GM12878 (cell line): ENCODE results near the gene PRAC2. TPM values are rescaled to one million over a fixed set of nuclear protein-coding genes. Genes with fewer than 3 reads are reported as not detected.

Source experiments
- ATAC-seq: fragments of 200-7000 bp; cut with Tn5 transposase; 3 replicates; pipeline ENCODE4 v1.9.1; 2020; ENCODE audit warnings: mild to moderate bottlenecking, moderate library complexity
- BruUV-seq: library from RNA; stranded (reverse); fragments of 400-500 nt; replicated peaks from 2 replicates; lab custom pipeline; 2021; lab: Mats Ljungman, UMichigan
- CTCF ChIA-PET: fragments of 300-600 bp; sonication (Branson Sonifier 250); formaldehyde crosslinking; extraction: SDS; loops from one replicate; lab custom pipeline; 2021; ENCODE audit warnings: inconsistent platforms; lab: Yijun Ruan, JAX
- POLR2A ChIA-PET: fragments of 350-600 bp; formaldehyde crosslinking; extraction: SDS; loops from one replicate; lab custom pipeline; 2021; ENCODE audit warnings: inconsistent platforms; lab: Charles Lee
- RAD21 ChIA-PET: fragments of 300-600 bp; sonication (Branson Sonifier 250); formaldehyde crosslinking; loops from one replicate; lab custom pipeline; 2023; ENCODE audit warnings: antibody characterized with exemption; ENCODE audit not compliant: unreplicated experiment; lab: Charles Lee
- SMC1A ChIA-PET: fragments of 300-600 bp; sonication (Branson Sonifier 250); formaldehyde crosslinking; loops from one replicate; lab custom pipeline; 2023; ENCODE audit not compliant: unreplicated experiment, uncharacterized antibody; lab: Charles Lee
- DNase-seq: peaks from one replicate; pipeline ENCODE4 v3.0.0-alpha.2; 2011; ENCODE audit warnings: low read depth, low spot score
- FAIRE-seq: peaks from 3 replicates; lab custom pipeline; 2011; peaks lifted over from hg19 to GRCh38; lab: Jason Lieb, UNC
- H2AFZ ChIP-seq: 2 replicates; pipeline ENCODE4 v1.6.0; 2011; ENCODE audit warnings: low read depth, low read length, control low read depth; ENCODE audit not compliant: control insufficient read depth
- H3K27ac ChIP-seq: 2 replicates; pipeline ENCODE4 v1.5.1; 2011; ENCODE audit warnings: control low read depth; ENCODE audit not compliant: control insufficient read depth, insufficient read depth
- H3K27me3 ChIP-seq, 2 experiments: replicated peaks in 1 of 2; 2 replicates each; pipeline versions ENCODE4 v1.6.0 to v1.6.1; 2011; ENCODE audit warnings: low read length in 1 of 2; ENCODE audit not compliant: control insufficient read depth in 2 of 2, insufficient read depth in 2 of 2
- H3K36me3 ChIP-seq, 2 experiments: 2 replicates each; pipeline ENCODE4 v1.5.1; 2011; ENCODE audit warnings: low read length in 1 of 2; ENCODE audit not compliant: control insufficient read depth in 2 of 2, insufficient read depth in 2 of 2
- H3K4me1 ChIP-seq: 2 replicates; pipeline ENCODE4 v1.6.1; 2011; ENCODE audit warnings: mild to moderate bottlenecking, low read length, moderate library complexity, mixed read lengths; ENCODE audit not compliant: control insufficient read depth, insufficient read depth
- H3K4me2 ChIP-seq: 2 replicates; pipeline ENCODE4 v1.6.0; 2011; ENCODE audit warnings: control low read depth; ENCODE audit not compliant: control insufficient read depth, insufficient read depth
- H3K4me3 ChIP-seq: fragments of 200-600 bp; sonication (generic); 2 replicates; pipeline ENCODE4 v1.5.1; 2016
- H3K79me2 ChIP-seq: 2 replicates; pipeline ENCODE4 v1.6.0; 2011; ENCODE audit warnings: low read length; ENCODE audit not compliant: control insufficient read depth, insufficient read depth
- H3K9ac ChIP-seq: 2 replicates; pipeline ENCODE4 v1.8.0; 2011; ENCODE audit warnings: low read length, control low read depth, mixed read lengths; ENCODE audit not compliant: control insufficient read depth, insufficient read depth
- H3K9me3 ChIP-seq: replicated peaks from 3 replicates; pipeline ENCODE4 v1.5.1; 2011; ENCODE audit warnings: mild to moderate bottlenecking, low read length; ENCODE audit not compliant: control insufficient read depth, insufficient read depth
- H4K20me1 ChIP-seq: 2 replicates; pipeline ENCODE4 v1.6.0; 2011; ENCODE audit not compliant: control insufficient read depth, insufficient read depth
- BMI1 ChIP-seq: fragments of 450-650 bp; IDR thresholded peaks from 2 replicates; pipeline ENCODE4 v1.6.1; 2016; ENCODE audit warnings: mild to moderate bottlenecking, moderate library complexity, borderline replicate concordance
- CBX3 ChIP-seq: fragments of 200-600 bp; sonication (generic); IDR thresholded peaks from 2 replicates; pipeline ENCODE4 v1.6.1; 2016; ENCODE audit warnings: low read depth, borderline replicate concordance
- EZH2 ChIP-seq: IDR thresholded peaks from 2 replicates; pipeline ENCODE4 v1.6.1; 2012; ENCODE audit warnings: low read depth, mild to moderate bottlenecking, control low read depth, inconsistent platforms, low read length, borderline replicate concordance; ENCODE audit not compliant: control insufficient read depth
- MXI1 ChIP-seq: fragments of 150-350 bp; IDR thresholded peaks from 2 replicates; pipeline ENCODE4 v1.6.1; 2011; ENCODE audit warnings: low read depth, mild to moderate bottlenecking, inconsistent platforms, low read length, improper control_type of control experiment
- WGBS: methylation state at CpG from one replicate; pipeline ENCODE4 v1.1.6; 2016; ENCODE audit warnings: low lambda C conversion rate; ENCODE audit not compliant: insufficient replicate concordance, insufficient coverage; ENCODE audit errors: missing lambda C conversion rate; 5-methylcytosine and 5-hydroxymethylcytosine counted together
- in situ Hi-C: fragments of 300-500 bp; cut with MboI; formaldehyde crosslinking; loops from 9 replicates; pipeline ENCODE4 v1.14.3; 2018; ENCODE audit warnings: mixed read lengths
- intact Hi-C: fragments of 100-400 bp; cut with micrococcal nuclease; formaldehyde crosslinking; loops from one replicate; pipeline ENCODE4 v1.14.2; 2022; ENCODE audit not compliant: unreplicated experiment
- polyA plus RNA-seq, 11 experiments: library from polyadenylated mRNA; depleted of rRNA in 4 of 11; unstranded in 6 of 11; stranded (reverse) in 5 of 11; fragments of >200 nt; fragmentation: Nextera tagmentation in 4 of 11; fragmentation: Illumina TruSeq in 1 of 11; extraction: Ambion mirVana in 4 of 11; extraction: Trizol in 1 of 11; gene quantifications; 1 replicate in 1 of 11; 2 replicates in 10 of 11; pipeline versions ENCODE4 v1.2.1 to v1.2.3, GENCODE V29; 2011 to 2016; ENCODE audit warnings: inconsistent platforms in 2 of 11, missing spikeins in 2 of 11, low read depth in 1 of 11
- total RNA-seq, 4 experiments: library from RNA; depleted of rRNA in 3 of 4; stranded (reverse); fragments of >200 nt in 3 of 4; fragmentation: Illumina TruSeq in 1 of 4; extraction: Trizol in 1 of 4; gene quantifications; 2 replicates each; pipeline versions ENCODE4 v1.2.1 to v1.2.3, GENCODE V29; 2013 to 2021

Gene PRAC2
- total and polyA plus RNA-seq, 10 of the 15 experiments (the other 5 are each of a cell fraction or from before 2014, with no cell fraction given), result 0.31 TPM; not detected in 9

DNA sequence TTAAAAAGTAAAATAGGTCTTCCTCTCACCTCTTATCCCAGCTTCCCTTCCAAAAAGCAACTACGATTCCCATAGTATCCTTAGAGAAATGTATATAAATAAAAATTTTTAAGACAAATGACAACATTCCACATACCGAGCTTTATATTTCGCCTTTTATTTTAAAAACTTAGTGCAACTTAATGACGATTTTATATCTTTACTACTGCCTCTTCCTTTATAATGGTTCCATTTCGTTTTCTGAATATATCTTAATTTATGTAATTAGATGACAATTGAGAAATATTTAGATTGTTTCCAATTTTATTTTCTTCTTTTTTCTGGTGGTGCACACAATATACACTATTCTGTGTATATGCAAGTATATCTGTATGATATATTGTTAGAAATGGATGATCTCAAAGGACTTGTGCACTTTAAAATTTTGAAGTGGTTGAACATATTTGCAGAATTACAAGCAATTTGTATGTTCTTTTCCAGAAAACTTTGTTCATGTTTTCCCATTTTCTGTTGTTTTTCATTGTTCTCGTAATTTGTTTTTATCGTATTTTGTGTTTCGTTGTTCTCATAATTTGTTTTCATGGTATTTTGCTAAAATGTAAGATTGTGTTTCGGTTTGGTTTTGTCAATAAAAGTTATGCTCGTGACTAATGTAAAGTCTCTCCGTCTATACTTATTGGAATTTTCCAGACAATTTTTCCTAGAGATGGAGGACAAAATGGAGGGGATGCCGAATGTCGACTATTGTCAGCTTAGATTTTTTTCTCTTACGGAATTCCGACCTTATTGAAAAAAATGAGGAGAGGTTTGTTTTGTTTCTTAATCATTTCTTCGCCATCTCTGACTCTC, 26.0 kb downstream of the PRAC2 start:
- H3K9ac ChIP-seq, result no peak overlapping the region
- POLR2A ChIA-PET, result interaction anchor here (0.6 kb wide), 1 partner anchor 56 kb away, joined by 4 read pairs; no protein-coding TSS in a partner anchor
- peaks cover 23 to 60% of the 10 kb centered on the region in 2 experiments for H3K27me3 ChIP-seq
- H3K4me1 ChIP-seq, result no peaks in the 10 kb centered on the region
- no peak overlapping the region for H3K4me2 ChIP-seq
- SMC1A ChIA-PET, result interaction anchor here (1.2 kb wide), 1 partner anchor 130 kb away, joined by 3 read pairs; no protein-coding TSS in a partner anchor
- no peaks in the 10 kb centered on the region for H3K79me2 ChIP-seq
- no TSS peak for BruUV-seq
- ATAC-seq (no peak), DNase-seq (no peak), FAIRE-seq (no peak)
- intact Hi-C loops (no loop called here), in situ Hi-C loops (no loop called here)
- no peak overlapping the region for H3K27ac ChIP-seq
- H3K9me3 ChIP-seq, result no peaks in the 10 kb centered on the region; the same call in 2 of the 3 replicates
- CTCF ChIA-PET, result interaction anchor here (0.8 to 1.2 kb wide), 4 partner anchors 11 to 281 kb away, joined by 3 read pairs; no protein-coding TSS in a partner anchor
- no peak overlapping the region for H3K4me3 ChIP-seq
- no peak overlapping the region for H2AFZ ChIP-seq
- TF ChIP-seq MXI1, result no peak
- no peak for TF ChIP-seq CBX3
- peak; percentile 53 for TF ChIP-seq BMI1
- 0 out of 2 replicates have a peak, but pooled peaks have one; percentile 32 for TF ChIP-seq EZH2
- RAD21 ChIA-PET, result interaction anchor here (1.6 kb wide), 1 partner anchor 130 kb away, joined by 3 read pairs; no protein-coding TSS in a partner anchor
- H4K20me1 ChIP-seq, result peaks cover 2% of the 10 kb centered on the region; the same call in 1 of the 2 replicates
- no peaks in the 10 kb centered on the region for H3K36me3 ChIP-seq
- 30% methylated on average over 16 of the region's 16 CpGs for WGBS
